ENCODE measurements around the gene EHMT1.
"Not testable (repeated sequence)": the region's sequence is repeated elsewhere in the genome, so short reads cannot be mapped to it uniquely, and the experiment has no call there.

DNA sequence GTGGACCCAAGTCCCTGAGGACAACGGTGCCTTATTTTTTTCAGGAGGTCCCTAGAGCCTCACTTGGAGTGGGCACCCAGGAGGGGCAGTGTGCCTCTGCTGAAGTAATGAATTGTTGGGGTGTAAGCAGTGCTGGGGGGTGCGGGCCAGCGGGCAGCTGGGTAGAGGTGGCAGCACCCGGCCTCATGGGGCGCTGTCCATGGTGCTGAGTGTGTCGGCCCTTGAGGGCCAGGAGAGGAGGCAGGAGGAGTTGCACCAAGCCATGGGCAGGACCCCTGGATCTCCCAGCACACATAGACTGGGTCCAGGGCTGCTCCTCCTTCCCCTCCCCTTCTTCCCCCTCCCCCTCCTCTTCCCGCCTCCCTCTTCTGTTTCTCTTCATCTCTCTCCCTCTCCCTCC, 265.7 kb downstream of the EHMT1 start:
- TF ChIP-seq, protein P1, sequence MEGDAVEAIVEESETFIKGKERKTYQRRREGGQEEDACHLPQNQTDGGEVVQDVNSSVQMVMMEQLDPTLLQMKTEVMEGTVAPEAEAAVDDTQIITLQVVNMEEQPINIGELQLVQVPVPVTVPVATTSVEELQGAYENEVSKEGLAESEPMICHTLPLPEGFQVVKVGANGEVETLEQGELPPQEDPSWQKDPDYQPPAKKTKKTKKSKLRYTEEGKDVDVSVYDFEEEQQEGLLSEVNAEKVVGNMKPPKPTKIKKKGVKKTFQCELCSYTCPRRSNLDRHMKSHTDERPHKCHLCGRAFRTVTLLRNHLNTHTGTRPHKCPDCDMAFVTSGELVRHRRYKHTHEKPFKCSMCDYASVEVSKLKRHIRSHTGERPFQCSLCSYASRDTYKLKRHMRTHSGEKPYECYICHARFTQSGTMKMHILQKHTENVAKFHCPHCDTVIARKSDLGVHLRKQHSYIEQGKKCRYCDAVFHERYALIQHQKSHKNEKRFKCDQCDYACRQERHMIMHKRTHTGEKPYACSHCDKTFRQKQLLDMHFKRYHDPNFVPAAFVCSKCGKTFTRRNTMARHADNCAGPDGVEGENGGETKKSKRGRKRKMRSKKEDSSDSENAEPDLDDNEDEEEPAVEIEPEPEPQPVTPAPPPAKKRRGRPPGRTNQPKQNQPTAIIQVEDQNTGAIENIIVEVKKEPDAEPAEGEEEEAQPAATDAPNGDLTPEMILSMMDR (IDR thresholded peaks at IDR 0.05) = not testable (repeated sequence)
- not testable (repeated sequence) for TF ChIP-seq EP300 (IDR thresholded peaks at IDR 0.05); JUN (IDR thresholded peaks at IDR 0.05); RAD21 (conservative IDR thresholded peaks at IDR 0.05 in 1 of 2, IDR thresholded peaks at IDR 0.05 in 1 of 2); CEBPB (IDR thresholded peaks at IDR 0.05); ZFP36 (IDR thresholded peaks at IDR 0.05; ENCODE audit: borderline replicate concordance, partially characterized antibody); RFX5 (IDR thresholded peaks at IDR 0.05); POLR2A (IDR thresholded peaks at IDR 0.05; ENCODE audit: low read length); JUNB (IDR thresholded peaks at IDR 0.05); BHLHE40 (IDR thresholded peaks at IDR 0.05; ENCODE audit: low read depth, low read length); KDM1A (IDR thresholded peaks at IDR 0.05; ENCODE audit: low read depth); EHF (CRISPR knock-in tag; IDR thresholded peaks at IDR 0.05)

Measured in A549 (cell line).